Ishikawa (cell line): ENCODE measurements around the gene CHRNB1.
"Not testable (repeated sequence)": the region's sequence is repeated elsewhere in the genome, so short reads cannot be mapped to it uniquely, and the experiment has no call there.

ENCODE experiments used
- CEBPB ChIP-seq: IDR thresholded peaks from 2 replicates; pipeline ENCODE4 v1.6.1; 2012
- CREB1 ChIP-seq: IDR thresholded peaks from 2 replicates; pipeline ENCODE4 v1.6.1; 2012; ENCODE audit warnings: low read depth
- EGR1 ChIP-seq: IDR thresholded peaks from 2 replicates; pipeline ENCODE4 v1.6.1; 2012
- EP300 ChIP-seq: IDR thresholded peaks from 2 replicates; pipeline ENCODE4 v1.6.1; 2012; ENCODE audit warnings: borderline replicate concordance
- FOXM1 ChIP-seq: IDR thresholded peaks from 2 replicates; pipeline ENCODE4 v1.6.1; 2012; ENCODE audit warnings: low read depth, borderline replicate concordance
- NFIC ChIP-seq: IDR thresholded peaks from 2 replicates; pipeline ENCODE4 v1.6.1; 2012
- RAD21 ChIP-seq: IDR thresholded peaks from 2 replicates; pipeline ENCODE4 v1.6.1; 2012; ENCODE audit warnings: low read depth
- TAF1 ChIP-seq: IDR thresholded peaks from 2 replicates; pipeline ENCODE4 v1.6.1; 2012; ENCODE audit warnings: low read depth, mild to moderate bottlenecking
- TCF12 ChIP-seq: IDR thresholded peaks from 2 replicates; pipeline ENCODE4 v1.6.1; 2012; ENCODE audit warnings: low read depth
- TEAD4 ChIP-seq: IDR thresholded peaks from 2 replicates; pipeline ENCODE4 v1.6.1; 2012
- YY1 ChIP-seq: IDR thresholded peaks from 2 replicates; pipeline ENCODE4 v1.6.1; 2012; ENCODE audit warnings: low read depth
- ZBTB7A ChIP-seq: IDR thresholded peaks from 2 replicates; pipeline ENCODE4 v1.6.1; 2012; ENCODE audit warnings: low read depth
- TF ChIP-seq, protein P1 (sequence below): IDR thresholded peaks from 2 replicates; pipeline ENCODE4 v1.6.1; 2012; ENCODE audit warnings: low read depth, mild to moderate bottlenecking
- TF ChIP-seq, protein P2 (sequence below): IDR thresholded peaks from 2 replicates; pipeline ENCODE4 v1.6.1; 2012

DNA sequence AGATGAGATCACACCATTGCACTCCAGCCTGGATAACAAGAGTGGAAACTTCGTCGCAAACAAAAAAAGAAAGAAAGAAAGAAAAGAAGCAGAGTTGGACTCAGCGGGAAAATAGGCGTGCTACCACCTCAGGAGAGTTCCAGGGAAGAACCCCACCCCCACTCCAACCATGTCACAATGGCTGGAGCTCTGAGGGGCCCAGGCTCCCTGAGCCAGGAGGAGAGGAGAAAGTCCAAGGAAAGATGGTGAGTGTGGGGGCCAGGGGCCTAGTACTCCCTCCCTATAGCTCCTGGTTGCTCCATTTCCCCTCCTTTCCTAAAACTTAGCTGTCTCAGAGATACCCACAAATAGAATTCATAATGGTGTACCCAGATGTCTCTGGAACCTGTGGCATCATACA lies 36.4 kb downstream of the CHRNB1 start, which contains the start of gene SLC35G6:
- TF ChIP-seq, protein P1, sequence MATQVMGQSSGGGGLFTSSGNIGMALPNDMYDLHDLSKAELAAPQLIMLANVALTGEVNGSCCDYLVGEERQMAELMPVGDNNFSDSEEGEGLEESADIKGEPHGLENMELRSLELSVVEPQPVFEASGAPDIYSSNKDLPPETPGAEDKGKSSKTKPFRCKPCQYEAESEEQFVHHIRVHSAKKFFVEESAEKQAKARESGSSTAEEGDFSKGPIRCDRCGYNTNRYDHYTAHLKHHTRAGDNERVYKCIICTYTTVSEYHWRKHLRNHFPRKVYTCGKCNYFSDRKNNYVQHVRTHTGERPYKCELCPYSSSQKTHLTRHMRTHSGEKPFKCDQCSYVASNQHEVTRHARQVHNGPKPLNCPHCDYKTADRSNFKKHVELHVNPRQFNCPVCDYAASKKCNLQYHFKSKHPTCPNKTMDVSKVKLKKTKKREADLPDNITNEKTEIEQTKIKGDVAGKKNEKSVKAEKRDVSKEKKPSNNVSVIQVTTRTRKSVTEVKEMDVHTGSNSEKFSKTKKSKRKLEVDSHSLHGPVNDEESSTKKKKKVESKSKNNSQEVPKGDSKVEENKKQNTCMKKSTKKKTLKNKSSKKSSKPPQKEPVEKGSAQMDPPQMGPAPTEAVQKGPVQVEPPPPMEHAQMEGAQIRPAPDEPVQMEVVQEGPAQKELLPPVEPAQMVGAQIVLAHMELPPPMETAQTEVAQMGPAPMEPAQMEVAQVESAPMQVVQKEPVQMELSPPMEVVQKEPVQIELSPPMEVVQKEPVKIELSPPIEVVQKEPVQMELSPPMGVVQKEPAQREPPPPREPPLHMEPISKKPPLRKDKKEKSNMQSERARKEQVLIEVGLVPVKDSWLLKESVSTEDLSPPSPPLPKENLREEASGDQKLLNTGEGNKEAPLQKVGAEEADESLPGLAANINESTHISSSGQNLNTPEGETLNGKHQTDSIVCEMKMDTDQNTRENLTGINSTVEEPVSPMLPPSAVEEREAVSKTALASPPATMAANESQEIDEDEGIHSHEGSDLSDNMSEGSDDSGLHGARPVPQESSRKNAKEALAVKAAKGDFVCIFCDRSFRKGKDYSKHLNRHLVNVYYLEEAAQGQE, result not testable (repeated sequence)
- TF ChIP-seq, protein P2, sequence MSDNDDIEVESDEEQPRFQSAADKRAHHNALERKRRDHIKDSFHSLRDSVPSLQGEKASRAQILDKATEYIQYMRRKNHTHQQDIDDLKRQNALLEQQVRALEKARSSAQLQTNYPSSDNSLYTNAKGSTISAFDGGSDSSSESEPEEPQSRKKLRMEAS, result not testable (repeated sequence)
- not testable (repeated sequence) for TF ChIP-seq CREB1, EGR1, YY1, TEAD4, ZBTB7A, TAF1, RAD21, EP300, NFIC, CEBPB, FOXM1, TCF12
